Gastroesophageal sphincter (tissue), 3 donors: ENCODE data around the gene EXOG.

ENCODE experiments used
- CTCF ChIP-seq, 4 experiments: fragments of 200-600 bp in 2 of 4; fragments of 450-650 bp in 2 of 4; sonication (generic) in 1 of 4; IDR thresholded peaks; one replicate each; pipeline ENCODE4 v1.5.1; 2017 to 2019; ENCODE audit warnings: antibody characterized with exemption in 4 of 4, mild to moderate bottlenecking in 2 of 4, moderate library complexity in 2 of 4
- EP300 ChIP-seq: sonication (generic); formaldehyde crosslinking; IDR thresholded peaks from one replicate; pipeline ENCODE4 v1.6.1; 2017; ENCODE audit warnings: antibody characterized with exemption, mild to moderate bottlenecking
- POLR2A ChIP-seq, 2 donors: fragments of 450-650 bp; IDR thresholded peaks; one replicate each; pipeline ENCODE4 v1.6.1; 2017; ENCODE audit warnings: antibody characterized with exemption in 2 of 2, mild to moderate bottlenecking in 2 of 2, moderate library complexity in 1 of 2
- POLR2AphosphoS5 ChIP-seq: sonication (generic); formaldehyde crosslinking; IDR thresholded peaks from one replicate; pipeline ENCODE4 v1.6.1; 2017; ENCODE audit warnings: antibody characterized with exemption

- no peak for TF ChIP-seq CTCF (IDR thresholded peaks at IDR 0.05)
- TF ChIP-seq POLR2AphosphoS5: no peak
- no peak for TF ChIP-seq EP300
- no peak for TF ChIP-seq POLR2A (IDR thresholded peaks at IDR 0.05)
Observed at GRCh38 chr3:38457111-38458003, 38.8 kb upstream of the EXOG start.
